ENCODE data around the gene RGS6. TPM values are rescaled to one million over a fixed set of nuclear protein-coding genes. Genes with fewer than 3 reads are reported as not detected.

Gene RGS6
- total RNA-seq, 6 donors from 2014 or later, result 0.83 to 12.9 (median 2.2) TPM; not detected in 1

- WGBS, 2 donors, result 85 to 86% methylated on average over 2 of the region's 2 CpGs
- ATAC-seq (ENCODE audit: low FRiP score in 2 of 2), result no peak
- TF ChIP-seq EP300 (IDR thresholded peaks at IDR 0.05) (no peak), POLR2A (IDR thresholded peaks at IDR 0.05) (no peak), POLR2AphosphoS5 (IDR thresholded peaks at IDR 0.05) (no peak), CTCF (IDR thresholded peaks at IDR 0.05) (no peak)
These were observed 321.3 kb downstream of the RGS6 start for GRCh38 chr14:72253503-72253902.

GRCh38 chr14:72254202-72254936 lies 322.1 kb downstream of the RGS6 start:
- no peaks in the 10 kb centered on the region for H3K27me3 ChIP-seq
- H3K9me3 ChIP-seq, result peaks cover 0 to 4% (median 2%) of the 10 kb centered on the region in 4 donors
- H3K4me1 ChIP-seq, result no peaks in the 10 kb centered on the region
- H3K27ac ChIP-seq, result no peak overlapping the region
- no peak for DNase-seq
- WGBS, 2 donors, result 93% methylated on average over 2 of the region's 2 CpGs
- no peak overlapping the region for H3K4me3 ChIP-seq
- no peaks in the 10 kb centered on the region for H3K36me3 ChIP-seq
- ATAC-seq (ENCODE audit: low FRiP score in 2 of 2), result no peak
- no peak for TF ChIP-seq POLR2AphosphoS5 (IDR thresholded peaks at IDR 0.05)

More at GRCh38 chr14:72253503-72253902, 321.3 kb downstream of the RGS6 start:
- Histone ChIP-seq H3K9me3 (peaks cover 0 to 4% (median 2%) of the 10 kb centered on the region in 4 donors), H3K27me3 (no peaks in the 10 kb centered on the region), H3K27ac (no peak overlapping the region), H3K36me3 (no peaks in the 10 kb centered on the region), H3K4me1 (no peaks in the 10 kb centered on the region), H3K4me3 (no peak overlapping the region)
- no peak for DNase-seq

GRCh38 chr14:72254937-72255472 lies 322.8 kb downstream of the RGS6 start:
- Histone ChIP-seq H3K4me3 (no peak overlapping the region), H3K27ac (no peak overlapping the region), H3K9me3 (peaks cover 0 to 4% (median 2%) of the 10 kb centered on the region in 4 donors), H3K36me3 (no peaks in the 10 kb centered on the region), H3K27me3 (no peaks in the 10 kb centered on the region), H3K4me1 (no peaks in the 10 kb centered on the region)
- TF ChIP-seq POLR2AphosphoS5 (IDR thresholded peaks at IDR 0.05) (no peak), EP300 (IDR thresholded peaks at IDR 0.05) (no peak), POLR2A (IDR thresholded peaks at IDR 0.05) (no peak), CTCF (IDR thresholded peaks at IDR 0.05) (no peak)
- no peak for ATAC-seq (ENCODE audit: low FRiP score in 2 of 2)
- 80 to 87% methylated on average over 4 of the region's 4 CpGs for WGBS, 2 donors
- no peak for DNase-seq

- Histone ChIP-seq H3K36me3 (no peaks in the 10 kb centered on the region), H3K4me1 (no peaks in the 10 kb centered on the region), H3K4me3 (no peak overlapping the region), H3K9me3 (peaks cover 0 to 4% (median 2%) of the 10 kb centered on the region in 4 donors), H3K27me3 (no peaks in the 10 kb centered on the region), H3K27ac (no peak overlapping the region)
- WGBS, 2 donors, result 94 to 100% methylated on average over 1 of the region's 1 CpG
- ATAC-seq (ENCODE audit: low FRiP score in 2 of 2), result no peak
- TF ChIP-seq POLR2A (IDR thresholded peaks at IDR 0.05), result no peak
- TF ChIP-seq EP300 (IDR thresholded peaks at IDR 0.05), result no peak
- no peak for TF ChIP-seq CTCF (IDR thresholded peaks at IDR 0.05)
- TF ChIP-seq POLR2AphosphoS5 (IDR thresholded peaks at IDR 0.05), result no peak
- DNase-seq, result no peak
These were observed 323.8 kb downstream of the RGS6 start for GRCh38 chr14:72256055-72256454.

GRCh38 chr14:72261068-72261467 lies 328.8 kb downstream of the RGS6 start:
- Histone ChIP-seq H3K27me3 (no peaks in the 10 kb centered on the region), H3K4me3 (no peak overlapping the region), H3K4me1 (no peaks in the 10 kb centered on the region), H3K36me3 (no peaks in the 10 kb centered on the region), H3K27ac (no peak overlapping the region), H3K9me3 (peaks cover 0 to 2% (median under 1%) of the 10 kb centered on the region in 4 donors)
- DNase-seq, result no peak
- 78 to 89% methylated on average over 4 of the region's 4 CpGs for WGBS, 2 donors
- no peak for ATAC-seq (ENCODE audit: low FRiP score in 2 of 2)
- TF ChIP-seq POLR2A (IDR thresholded peaks at IDR 0.05) (no peak), CTCF (IDR thresholded peaks at IDR 0.05) (no peak), EP300 (IDR thresholded peaks at IDR 0.05) (no peak), POLR2AphosphoS5 (IDR thresholded peaks at IDR 0.05) (no peak)
